HG02943 (cell line): ENCODE data around the gene TNNT1.

ENCODE experiments used
- ATAC-seq: cut with Tn5 transposase; IDR thresholded peaks from one replicate; pipeline ENCODE4 v1.9.1; 2021; ENCODE audit warnings: mild to moderate bottlenecking, low read depth, moderate library complexity; ENCODE audit not compliant: unreplicated experiment

The TNNT1 gene

DNA sequence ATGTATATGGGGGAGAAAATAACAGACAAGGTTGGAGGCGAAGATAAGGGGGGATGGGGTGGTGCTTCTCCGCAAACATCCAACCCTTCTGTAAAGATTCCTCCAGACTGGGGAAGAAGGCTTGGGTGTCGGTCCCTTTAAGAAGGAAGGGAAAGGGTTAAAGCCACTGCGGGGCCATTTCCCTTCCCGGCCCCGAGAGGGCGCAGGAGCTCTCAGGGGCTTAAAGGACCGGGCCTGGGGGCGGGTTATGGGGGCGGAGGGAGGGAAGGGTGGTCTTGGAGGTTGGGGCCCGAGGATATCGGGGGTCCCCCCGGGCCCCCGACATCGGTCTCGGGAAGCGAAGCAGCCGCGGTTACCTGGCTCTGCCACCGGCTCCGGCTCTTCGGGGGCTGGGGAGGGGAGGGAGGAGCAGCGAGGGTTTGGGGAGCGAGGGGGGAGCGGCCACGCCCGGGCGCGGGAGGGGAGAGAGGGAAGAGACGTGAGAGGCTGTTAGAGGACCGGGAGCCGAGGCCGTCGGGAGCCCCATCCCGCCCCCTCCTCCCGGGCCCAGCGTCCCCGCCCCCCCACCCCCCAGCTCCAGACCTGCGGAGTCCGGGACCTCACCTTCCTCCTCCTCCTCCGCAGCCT, 2.8 kb downstream of the TNNT1 start:
- no peak for ATAC-seq

DNA sequence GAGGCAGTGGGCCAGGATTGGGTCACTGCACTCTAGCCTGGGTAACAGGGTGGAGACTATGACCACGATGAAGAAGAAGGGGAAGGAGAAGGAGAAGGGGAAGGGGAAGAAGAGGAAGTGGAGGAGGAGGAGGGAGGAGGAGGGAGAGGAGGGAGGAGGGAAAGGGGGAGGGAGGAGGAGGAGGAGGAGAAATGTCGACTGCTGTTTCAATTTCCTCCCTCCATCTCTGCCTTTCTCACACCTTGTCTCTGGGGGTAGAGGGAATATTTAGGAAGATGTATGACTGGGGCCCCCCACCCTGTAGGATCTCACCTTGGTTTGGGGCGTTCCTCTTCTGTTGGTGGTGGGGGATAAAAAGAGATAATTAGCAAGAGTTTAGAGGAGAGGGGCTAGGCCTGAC, 3.8 kb downstream of the TNNT1 start:
- ATAC-seq = no peak

DNA sequence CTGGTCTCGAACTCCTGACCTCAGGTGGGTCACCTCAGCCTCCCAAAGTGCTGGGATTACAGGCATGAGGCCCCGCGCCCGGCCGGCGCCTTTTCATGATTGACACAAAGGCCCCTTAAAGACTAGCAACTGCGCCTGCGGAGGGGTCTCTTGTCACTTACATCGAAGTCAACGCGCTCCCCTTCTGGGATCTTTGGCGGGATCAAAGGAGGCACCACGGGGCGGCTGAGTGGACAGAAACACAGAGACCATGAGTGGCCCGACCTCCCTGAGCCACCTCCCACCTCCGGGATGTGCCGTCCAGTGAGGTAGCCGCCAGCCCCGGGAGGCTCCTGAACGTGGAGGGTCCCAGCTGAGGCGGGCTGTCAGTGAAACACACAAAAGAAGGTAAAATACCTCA, 7.3 kb downstream of the TNNT1 start:
- ATAC-seq = no peak

GRCh38 chr19:55137915-55138314, 11.1 kb downstream of the TNNT1 start:
- ATAC-seq = no peak

DNA sequence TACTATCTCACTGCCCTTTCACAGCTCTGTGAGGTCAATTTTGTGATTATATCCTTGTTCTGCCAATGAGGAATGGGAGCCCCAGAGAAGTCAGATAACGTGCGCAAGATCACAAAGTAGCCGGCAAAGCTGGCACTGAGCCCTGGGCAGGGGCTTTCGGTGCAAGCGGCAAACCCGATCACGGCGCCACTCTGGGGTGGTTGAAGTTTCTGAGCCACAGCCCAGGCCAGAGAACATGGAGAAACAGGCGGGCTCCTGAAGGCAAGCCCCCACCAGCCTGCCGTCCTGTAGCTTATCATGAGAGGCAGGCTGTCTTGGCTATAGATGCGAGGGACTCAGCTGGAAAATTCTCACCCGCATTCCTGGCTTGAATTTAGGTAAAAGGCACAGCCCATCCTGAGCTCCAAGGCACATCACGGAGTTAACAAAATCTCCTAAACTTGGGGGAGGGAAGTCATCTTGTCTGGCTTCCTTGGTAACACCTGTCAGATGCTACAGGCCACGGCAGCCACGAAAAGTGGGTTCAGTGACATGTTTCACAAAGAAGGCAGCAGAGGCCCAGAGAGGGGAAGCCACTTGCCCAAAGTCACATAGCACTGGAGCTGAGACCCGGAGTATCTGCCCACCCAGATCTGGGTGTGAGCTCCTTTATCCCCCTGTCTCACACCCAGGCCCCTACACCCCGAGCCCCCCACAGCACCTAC, 12.5 kb downstream of the TNNT1 start:
- no peak for ATAC-seq

DNA sequence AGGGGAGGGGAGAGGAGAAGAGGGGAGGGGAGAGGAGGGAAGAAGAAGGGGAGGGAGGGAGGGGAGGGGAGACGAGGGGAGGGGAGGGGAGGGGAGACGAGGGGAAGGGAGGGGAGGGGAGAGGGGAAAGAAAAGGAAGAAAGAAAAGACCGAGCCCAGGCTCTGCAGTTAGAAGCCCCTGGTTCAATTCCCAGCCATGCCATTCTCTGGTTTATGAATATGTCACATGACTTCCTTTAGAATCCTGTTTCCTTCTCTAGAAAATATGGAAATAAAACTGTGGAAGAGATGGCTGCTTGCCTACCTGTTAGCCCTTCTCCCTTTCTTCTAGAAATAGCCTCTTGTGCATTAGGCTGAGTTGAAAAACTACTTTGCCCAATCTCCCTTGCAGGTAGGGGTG, 14.3 kb downstream of the TNNT1 start:
- no peak for ATAC-seq

DNA sequence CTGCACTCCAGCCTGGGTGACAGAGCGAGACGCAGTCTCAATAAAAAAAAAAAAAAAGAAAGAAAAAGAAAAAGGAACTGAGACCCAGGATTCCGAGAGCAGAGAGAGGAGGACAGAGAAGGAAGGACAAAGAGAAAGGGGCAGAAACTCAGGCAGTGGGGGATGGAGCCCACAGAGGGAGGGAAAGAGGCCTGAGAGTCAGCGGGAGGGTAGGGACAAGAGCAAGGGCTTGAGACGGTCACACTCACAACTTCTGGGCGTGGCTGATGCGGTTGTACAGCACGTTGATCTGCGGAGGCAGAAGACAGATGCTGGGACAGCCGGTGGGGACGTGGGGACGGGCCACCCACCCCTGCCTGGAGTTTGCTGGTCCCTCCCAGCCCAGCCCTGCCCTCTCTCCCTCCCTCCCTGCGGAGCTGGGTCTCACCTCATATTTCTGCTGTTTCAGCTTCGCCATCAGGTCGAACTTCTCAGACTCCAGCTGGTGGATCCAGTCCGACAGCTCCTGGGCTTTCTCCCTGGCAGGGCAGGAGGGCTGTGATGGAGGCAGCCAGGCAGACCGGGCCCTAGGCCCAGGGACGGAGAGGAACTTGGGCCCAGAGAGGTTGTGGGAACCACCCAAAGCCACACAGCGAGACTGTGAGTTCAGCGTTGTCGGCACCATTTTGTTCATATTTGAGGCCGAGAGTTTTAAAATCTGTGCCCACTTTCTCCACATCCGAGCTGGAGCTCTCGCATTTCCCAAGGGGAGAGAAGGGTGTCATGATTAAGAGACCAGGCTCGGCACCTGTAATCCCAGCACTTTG, 15.2 kb downstream of the TNNT1 start:
- no peak for ATAC-seq

GRCh38 chr19:55132453-55133129, 16.4 kb downstream of the TNNT1 start:
- ATAC-seq = no peak

- no peak for ATAC-seq
Observed at GRCh38 chr19:55131421-55131820, 17.6 kb downstream of the TNNT1 start.

DNA sequence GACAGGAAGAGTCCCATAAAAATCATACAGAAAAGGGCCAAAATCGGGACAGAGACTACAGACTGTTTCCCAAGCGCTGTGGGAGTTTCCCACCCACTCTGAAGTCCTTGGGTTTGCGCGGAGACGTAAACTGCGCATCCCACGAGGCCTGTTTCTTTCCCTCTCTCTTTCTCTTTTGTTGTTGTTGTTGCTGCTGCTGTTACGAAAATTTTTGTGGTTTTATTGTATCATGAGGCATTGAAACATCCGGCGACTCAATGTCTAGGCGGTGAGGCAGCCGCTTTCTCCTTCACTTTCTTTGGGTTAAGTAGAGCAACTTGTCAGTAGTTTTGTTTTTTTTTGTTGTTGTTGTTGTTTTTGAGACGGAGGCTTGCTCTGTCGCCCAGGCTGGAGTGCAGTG, 30.0 kb downstream of the TNNT1 start:
- ATAC-seq = no peak

DNA sequence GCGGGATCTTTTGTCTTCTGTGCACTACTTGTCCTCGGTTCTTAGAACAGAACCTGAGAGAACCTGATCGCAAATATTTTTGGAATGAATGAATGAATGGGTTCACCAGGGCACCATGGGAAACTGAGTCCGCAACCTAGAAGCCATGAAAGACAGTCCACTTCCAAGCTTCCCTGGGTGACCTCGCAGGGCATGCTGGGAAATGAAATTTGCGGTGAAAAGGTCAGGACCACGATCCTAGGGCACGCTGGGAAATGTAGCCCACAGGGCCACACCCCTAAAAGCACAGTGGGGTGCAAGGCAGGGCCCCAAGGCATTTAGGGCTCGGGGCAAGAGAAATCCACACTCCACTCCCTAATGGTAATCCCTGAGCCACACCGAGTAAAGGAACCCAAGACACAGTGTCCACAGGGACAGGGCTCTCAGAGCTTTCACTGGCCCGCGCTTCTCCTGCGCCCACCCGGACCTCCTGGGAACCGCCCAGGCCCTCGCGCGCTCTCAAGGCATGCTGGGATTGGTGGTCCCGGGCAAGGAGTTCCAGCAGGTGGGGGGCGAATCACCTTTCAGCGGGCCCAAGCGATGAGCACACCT, 30.5 kb downstream of the TNNT1 start:
- no peak for ATAC-seq

DNA sequence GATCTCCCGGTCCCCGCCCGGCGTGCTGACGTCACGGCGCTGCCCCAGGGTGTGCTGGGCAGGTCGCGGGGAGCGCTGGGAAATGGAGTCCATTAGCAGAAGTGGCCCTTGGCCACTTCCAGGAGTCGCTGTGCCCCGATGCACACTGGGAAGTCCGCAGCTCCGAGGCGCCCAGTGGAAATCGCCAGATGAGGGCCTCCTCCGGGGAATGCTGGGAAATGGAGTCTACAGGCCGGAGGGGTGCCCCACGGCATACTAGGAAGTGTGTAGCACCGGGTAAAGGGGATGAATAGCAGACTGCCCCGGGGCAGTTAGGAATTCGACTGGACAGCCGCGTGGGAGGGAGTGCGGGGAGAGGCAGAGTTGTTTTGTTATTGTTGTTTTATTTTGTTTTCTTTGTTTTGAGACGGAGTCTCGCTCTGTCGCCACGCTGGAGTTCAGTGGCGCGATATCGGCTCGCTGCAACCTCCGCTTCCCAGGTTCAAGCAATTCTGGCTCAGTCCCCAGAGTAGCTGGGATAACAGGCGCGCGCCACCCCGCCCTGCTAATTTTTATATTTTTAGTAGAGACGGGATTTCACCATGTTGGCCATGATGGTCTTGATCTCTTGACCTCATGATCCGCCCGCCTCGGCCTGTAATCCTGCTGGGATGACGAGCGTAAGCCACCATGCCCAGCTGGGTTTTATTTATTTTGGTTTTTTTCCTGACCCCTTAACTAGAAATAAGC, 31.2 kb downstream of the TNNT1 start:
- peak; percentile 72 for ATAC-seq

DNA sequence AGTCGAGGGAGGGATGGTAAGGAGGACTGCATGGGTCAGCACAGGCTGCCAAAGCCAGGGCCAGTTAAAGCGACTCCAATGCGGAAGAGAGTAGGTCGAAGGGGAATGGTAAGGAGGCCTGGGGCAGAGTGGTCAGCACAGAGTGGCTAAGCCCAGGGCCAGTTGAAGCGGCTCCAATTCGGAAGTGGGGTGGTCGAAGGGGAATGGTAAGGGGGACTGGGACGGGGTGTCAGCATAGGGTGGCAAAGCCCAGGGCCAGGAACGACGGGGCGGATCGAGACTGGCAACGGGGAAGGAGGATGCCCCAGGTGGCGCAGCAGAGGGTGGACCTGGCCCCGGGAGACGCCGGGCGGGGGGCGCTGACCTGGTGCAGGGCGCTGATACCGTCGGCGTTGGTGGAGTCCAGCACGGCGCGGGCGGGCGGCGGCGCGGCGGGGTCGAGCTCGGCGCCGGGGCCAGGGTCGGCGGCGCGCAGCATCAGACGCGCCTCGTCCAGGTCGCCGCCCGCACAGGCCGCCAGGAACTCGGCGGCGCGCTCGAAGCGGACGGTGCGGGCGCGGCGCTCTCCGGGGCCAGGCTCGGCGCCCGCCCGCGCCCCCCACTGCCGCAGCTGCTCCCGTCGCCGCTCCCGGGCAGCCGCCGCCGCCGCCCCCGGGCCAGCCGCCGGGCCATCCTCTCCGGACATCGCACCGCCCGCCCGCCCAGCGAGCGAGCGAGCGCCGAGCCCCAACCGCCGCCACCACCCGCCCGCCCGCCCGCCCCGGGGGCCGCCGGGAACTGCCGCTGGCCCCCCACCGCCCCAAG, 31.9 kb downstream of the TNNT1 start, which contains the start of gene PPP1R12C:
Gene PPP1R12C (minus strand): TSS at position 779 of the 804 bp plus-strand sequence. CDS start 94 bp downstream, at position 685.
- peak; percentile 3 for ATAC-seq

GRCh38 chr19:55116232-55116858, 32.7 kb downstream of the TNNT1 start:
- ATAC-seq = no peak

DNA sequence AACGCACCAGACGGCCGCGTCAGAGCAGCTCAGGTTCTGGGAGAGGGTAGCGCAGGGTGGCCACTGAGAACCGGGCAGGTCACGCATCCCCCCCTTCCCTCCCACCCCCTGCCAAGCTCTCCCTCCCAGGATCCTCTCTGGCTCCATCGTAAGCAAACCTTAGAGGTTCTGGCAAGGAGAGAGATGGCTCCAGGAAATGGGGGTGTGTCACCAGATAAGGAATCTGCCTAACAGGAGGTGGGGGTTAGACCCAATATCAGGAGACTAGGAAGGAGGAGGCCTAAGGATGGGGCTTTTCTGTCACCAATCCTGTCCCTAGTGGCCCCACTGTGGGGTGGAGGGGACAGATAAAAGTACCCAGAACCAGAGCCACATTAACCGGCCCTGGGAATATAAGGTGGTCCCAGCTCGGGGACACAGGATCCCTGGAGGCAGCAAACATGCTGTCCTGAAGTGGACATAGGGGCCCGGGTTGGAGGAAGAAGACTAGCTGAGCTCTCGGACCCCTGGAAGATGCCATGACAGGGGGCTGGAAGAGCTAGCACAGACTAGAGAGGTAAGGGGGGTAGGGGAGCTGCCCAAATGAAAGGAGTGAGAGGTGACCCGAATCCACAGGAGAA, 33.5 kb downstream of the TNNT1 start:
- ATAC-seq = no peak

DNA sequence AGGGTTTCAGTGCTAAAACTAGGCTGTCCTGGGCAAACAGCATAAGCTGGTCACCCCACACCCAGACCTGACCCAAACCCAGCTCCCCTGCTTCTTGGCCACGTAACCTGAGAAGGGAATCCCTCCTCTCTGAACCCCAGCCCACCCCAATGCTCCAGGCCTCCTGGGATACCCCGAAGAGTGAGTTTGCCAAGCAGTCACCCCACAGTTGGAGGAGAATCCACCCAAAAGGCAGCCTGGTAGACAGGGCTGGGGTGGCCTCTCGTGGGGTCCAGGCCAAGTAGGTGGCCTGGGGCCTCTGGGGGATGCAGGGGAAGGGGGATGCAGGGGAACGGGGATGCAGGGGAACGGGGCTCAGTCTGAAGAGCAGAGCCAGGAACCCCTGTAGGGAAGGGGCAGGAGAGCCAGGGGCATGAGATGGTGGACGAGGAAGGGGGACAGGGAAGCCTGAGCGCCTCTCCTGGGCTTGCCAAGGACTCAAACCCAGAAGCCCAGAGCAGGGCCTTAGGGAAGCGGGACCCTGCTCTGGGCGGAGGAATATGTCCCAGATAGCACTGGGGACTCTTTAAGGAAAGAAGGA, 34.4 kb downstream of the TNNT1 start:
- ATAC-seq = no peak

DNA sequence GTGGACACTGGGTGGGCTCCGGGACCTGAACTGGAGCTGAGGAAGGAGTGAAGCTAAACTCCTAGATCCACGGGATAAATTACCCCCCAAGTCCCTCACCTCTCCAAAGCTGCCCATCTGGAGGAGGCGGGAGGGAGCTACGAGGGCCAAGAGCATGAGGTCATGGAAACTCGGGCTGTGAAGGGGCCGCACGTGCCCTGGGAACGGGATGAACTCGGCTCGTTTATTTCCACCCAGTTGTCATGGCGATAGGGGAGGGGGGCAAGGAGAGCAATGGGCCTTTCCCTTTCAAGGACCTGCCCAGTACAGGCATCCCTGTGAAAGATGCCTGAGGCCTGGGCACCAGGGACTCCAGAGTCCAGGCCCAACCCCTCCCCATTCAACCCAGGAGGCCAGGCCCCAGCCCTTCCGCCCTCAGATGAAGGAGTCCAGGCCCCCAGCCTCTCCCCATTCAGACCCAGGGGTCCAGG, 35.4 kb downstream of the TNNT1 start:
- no peak for ATAC-seq
